ENCODE measurements around the gene FBXL14. TPM values are rescaled to one million over a fixed set of nuclear protein-coding genes. Genes with fewer than 3 reads are reported as not detected.
A peak's percentile ranks its signal among the peaks of the same experiment; 100 is the strongest.

FBXL14 gene
- total RNA-seq, 2 donors from 2014 or later: 21.3 to 28.7 TPM

GRCh38 chr12:1616233-1617066, 22.1 kb upstream of the FBXL14 start:
- intact Hi-C loops (cut with DNase I): no loop called here
- 52% methylated on average over 16 of the region's 16 CpGs for WGBS
- H3K4me3 ChIP-seq: no peak overlapping the region

GRCh38 chr12:1614360-1614759, 20.0 kb upstream of the FBXL14 start:
- intact Hi-C loops (cut with DNase I): no loop called here
- WGBS: 92% methylated on average over 6 of the region's 6 CpGs
- no peak for DNase-seq (ENCODE audit: low spot score)

More at GRCh38 chr12:1616233-1617066, 22.1 kb upstream of the FBXL14 start:
- TF ChIP-seq CTCF (IDR thresholded peaks at IDR 0.05) (no peak), POLR2A (IDR thresholded peaks at IDR 0.05) (no peak), POLR2AphosphoS5 (IDR thresholded peaks at IDR 0.05) (peak; percentile 33)
- peak; percentile 39 for DNase-seq (ENCODE audit: low spot score)
- Histone ChIP-seq H3K36me3 (no peaks in the 10 kb centered on the region), H3K27me3 (replicated peaks; ENCODE audit: insufficient read depth) (no peaks in the 10 kb centered on the region), H3K4me1 (replicated peaks) (no peaks in the 10 kb centered on the region), H3K9me3 (no peaks in the 10 kb centered on the region), H3K27ac (no peak overlapping the region)

GRCh38 chr12:1613860-1614259, 19.5 kb upstream of the FBXL14 start:
- intact Hi-C loops (cut with DNase I): no loop called here
- no peak for DNase-seq (ENCODE audit: low spot score)
- Histone ChIP-seq H3K4me3 (no peak overlapping the region), H3K9me3 (no peaks in the 10 kb centered on the region), H3K36me3 (no peaks in the 10 kb centered on the region), H3K27me3 (replicated peaks; ENCODE audit: insufficient read depth) (no peaks in the 10 kb centered on the region), H3K4me1 (replicated peaks) (no peaks in the 10 kb centered on the region), H3K27ac (no peak overlapping the region)
- no peak for TF ChIP-seq POLR2AphosphoS5 (IDR thresholded peaks at IDR 0.05)
- TF ChIP-seq CTCF (IDR thresholded peaks at IDR 0.05): no peak
- no peak for TF ChIP-seq POLR2A (IDR thresholded peaks at IDR 0.05)
- WGBS: 95% methylated on average over 4 of the region's 4 CpGs

More at GRCh38 chr12:1614360-1614759, 20.0 kb upstream of the FBXL14 start:
- H3K4me3 ChIP-seq: no peak overlapping the region
- no peak overlapping the region for H3K27ac ChIP-seq
- no peaks in the 10 kb centered on the region for H3K9me3 ChIP-seq
- no peaks in the 10 kb centered on the region for H3K4me1 ChIP-seq (replicated peaks)
- no peaks in the 10 kb centered on the region for H3K27me3 ChIP-seq (replicated peaks; ENCODE audit: insufficient read depth)
- no peaks in the 10 kb centered on the region for H3K36me3 ChIP-seq
- TF ChIP-seq POLR2AphosphoS5 (IDR thresholded peaks at IDR 0.05): no peak
- no peak for TF ChIP-seq CTCF (IDR thresholded peaks at IDR 0.05)
- TF ChIP-seq POLR2A (IDR thresholded peaks at IDR 0.05): no peak

- DNase-seq (ENCODE audit: low spot score): no peak
- H3K27ac ChIP-seq: no peak overlapping the region
Measured at GRCh38 chr12:1611803-1612572, 17.6 kb upstream of the FBXL14 start.

More at GRCh38 chr12:1611803-1612572, 17.6 kb upstream of the FBXL14 start:
- H3K4me3 ChIP-seq: no peak overlapping the region
- intact Hi-C loops (cut with DNase I): no loop called here
- H3K9me3 ChIP-seq: no peaks in the 10 kb centered on the region
- no peaks in the 10 kb centered on the region for H3K27me3 ChIP-seq (replicated peaks; ENCODE audit: insufficient read depth)
- no peaks in the 10 kb centered on the region for H3K36me3 ChIP-seq
- H3K4me1 ChIP-seq (replicated peaks): peaks cover 6% of the 10 kb centered on the region
- TF ChIP-seq POLR2A (IDR thresholded peaks at IDR 0.05): no peak
- no peak for TF ChIP-seq POLR2AphosphoS5 (IDR thresholded peaks at IDR 0.05)
- no peak for TF ChIP-seq CTCF (IDR thresholded peaks at IDR 0.05)
- 61% methylated on average over 13 of the region's 13 CpGs for WGBS

Data from prostate gland (tissue), 2 donors.